Measurements from ENCODE around the gene CHD8. TPM values are rescaled to one million over a fixed set of nuclear protein-coding genes. Genes with fewer than 3 reads are reported as not detected.
A peak's percentile ranks its signal among the peaks of the same experiment; 100 is the strongest.

Gene CHD8
- total RNA-seq, 1 donor from 2014 or later: 43.9 TPM

GRCh38 chr14:21496453-21496852 is 40.5 kb upstream of the CHD8 start:
- no peak for TF ChIP-seq CTCF (conservative IDR thresholded peaks at IDR 0.05; ENCODE audit: low read depth, low read length)
- no peak overlapping the region for H3K4me3 ChIP-seq (ENCODE audit: low read depth, low read length)
- no peak for DNase-seq (ENCODE audit: low read depth)

- no peak overlapping the region for H3K4me3 ChIP-seq (ENCODE audit: low read depth, low read length)
- no peak for DNase-seq (ENCODE audit: low read depth)
- TF ChIP-seq CTCF (conservative IDR thresholded peaks at IDR 0.05; ENCODE audit: low read depth, low read length): no peak
Measured at GRCh38 chr14:21494902-21495762, 39.2 kb upstream of the CHD8 start.

- H3K4me3 ChIP-seq (ENCODE audit: low read depth, low read length): no peak overlapping the region
- DNase-seq (ENCODE audit: low read depth): no peak
- TF ChIP-seq CTCF (conservative IDR thresholded peaks at IDR 0.05; ENCODE audit: low read depth, low read length): no peak
Measured at GRCh38 chr14:21486640-21487087, 30.7 kb upstream of the CHD8 start.

GRCh38 chr14:21476925-21477681 is 21.2 kb upstream of the CHD8 start, which contains the start of the genes RAB2B and TOX4:
TSS of gene RAB2B (minus strand) at chr14:21476959. CDS start at chr14:21476872, 87 bp downstream.
TSS of gene TOX4 (plus strand) at chr14:21477195. CDS start at chr14:21477279, 84 bp downstream.
- peak within 1 kb of the TSS; percentile 96 for H3K4me3 ChIP-seq (ENCODE audit: low read depth, low read length)

GRCh38 chr14:21476523-21476924 is 20.6 kb upstream of the CHD8 start:
- no peak for DNase-seq (ENCODE audit: low read depth)
- H3K4me3 ChIP-seq (ENCODE audit: low read depth, low read length): peak overlapping the region; percentile 96
- no peak for TF ChIP-seq CTCF (conservative IDR thresholded peaks at IDR 0.05; ENCODE audit: low read depth, low read length)

More at GRCh38 chr14:21476925-21477681, 21.2 kb upstream of the CHD8 start, which contains the start of the genes RAB2B and TOX4:
- peak; percentile 97 for TF ChIP-seq CTCF (conservative IDR thresholded peaks at IDR 0.05; ENCODE audit: low read depth, low read length)
- peak; percentile 95 for DNase-seq (ENCODE audit: low read depth)

- TF ChIP-seq CTCF (conservative IDR thresholded peaks at IDR 0.05; ENCODE audit: low read depth, low read length): no peak
- peak overlapping the region; percentile 96 for H3K4me3 ChIP-seq (ENCODE audit: low read depth, low read length)
- DNase-seq (ENCODE audit: low read depth): no peak
Measured at GRCh38 chr14:21475767-21476522, 20.0 kb upstream of the CHD8 start.

All from epithelial cell of proximal tubule (primary cell).